Keratinocyte (primary cell): ENCODE results near the gene CA12. TPM values are rescaled to one million over a fixed set of nuclear protein-coding genes. Genes with fewer than 3 reads are reported as not detected.

ENCODE experiments used
- DNase-seq: peaks from one replicate; pipeline ENCODE4 v3.0.0-alpha.2; 2011; ENCODE audit warnings: low read depth, missing footprints, low spot score
- FAIRE-seq: peaks from 2 replicates; lab custom pipeline; 2011; peaks lifted over from hg19 to GRCh38; lab: Jason Lieb, UNC
- H2AFZ ChIP-seq: 2 replicates; pipeline ENCODE4 v1.6.0; 2012; ENCODE audit warnings: low read length, control low read depth, inconsistent platforms; ENCODE audit not compliant: control insufficient read depth
- H3K27ac ChIP-seq: 2 replicates; pipeline ENCODE4 v1.5.1; 2011; ENCODE audit warnings: low read length; ENCODE audit not compliant: control insufficient read depth, insufficient read depth
- H3K27me3 ChIP-seq: 3 replicates; pipeline ENCODE4 v1.6.0; 2011; ENCODE audit warnings: low read length; ENCODE audit not compliant: control insufficient read depth, insufficient read depth; ENCODE audit errors: extremely low read depth
- H3K36me3 ChIP-seq, 2 experiments: 2 replicates in 1 of 2; 3 replicates in 1 of 2; pipeline ENCODE4 v1.5.1; 2011; ENCODE audit warnings: low read length in 2 of 2, mild to moderate bottlenecking in 1 of 2; ENCODE audit not compliant: control insufficient read depth in 2 of 2, insufficient read depth in 2 of 2; ENCODE audit errors: extremely low read depth in 1 of 2
- H3K4me1 ChIP-seq: 3 replicates; pipeline ENCODE4 v1.5.1; 2011; ENCODE audit warnings: low read length; ENCODE audit not compliant: control insufficient read depth, insufficient read depth; ENCODE audit errors: extremely low read depth
- H3K4me2 ChIP-seq: 3 replicates; pipeline ENCODE4 v1.6.0; 2011; ENCODE audit warnings: low read depth, low read length; ENCODE audit not compliant: control insufficient read depth, insufficient read depth; ENCODE audit errors: extremely low read depth
- H3K4me3 ChIP-seq, 3 experiments: fragments of 200-600 bp in 1 of 3; sonication (generic) in 1 of 3; 2 replicates in 2 of 3; 3 replicates in 1 of 3; pipeline ENCODE4 v1.5.1; 2011 to 2016; ENCODE audit warnings: low read length in 3 of 3, mild to moderate bottlenecking in 3 of 3, control low read depth in 2 of 3, inconsistent platforms in 1 of 3, low read depth in 1 of 3, mixed read lengths in 1 of 3, mixed run types in 1 of 3, moderate library complexity in 1 of 3; ENCODE audit not compliant: control insufficient read depth in 2 of 3, insufficient read depth in 2 of 3; ENCODE audit errors: extremely low read depth in 1 of 3
- H3K79me2 ChIP-seq: 2 replicates; pipeline ENCODE4 v1.6.0; 2012; ENCODE audit warnings: low read length; ENCODE audit not compliant: control insufficient read depth, insufficient read depth
- H3K9ac ChIP-seq: 3 replicates; pipeline ENCODE4 v1.6.0; 2011; ENCODE audit warnings: low read length; ENCODE audit not compliant: control insufficient read depth, insufficient read depth; ENCODE audit errors: extremely low read depth
- H3K9me1 ChIP-seq: 3 replicates; pipeline ENCODE4 v1.6.0; 2011; ENCODE audit warnings: low read length; ENCODE audit not compliant: control insufficient read depth, insufficient read depth; ENCODE audit errors: extremely low read depth
- H3K9me3 ChIP-seq: 2 replicates; pipeline ENCODE4 v1.5.1; 2012; ENCODE audit warnings: low read depth, low read length; ENCODE audit not compliant: control insufficient read depth
- H4K20me1 ChIP-seq: 3 replicates; pipeline ENCODE4 v1.6.0; 2011; ENCODE audit warnings: low read length; ENCODE audit not compliant: control insufficient read depth, insufficient read depth; ENCODE audit errors: extremely low read depth
- EZH2 ChIP-seq: IDR thresholded peaks from one replicate; pipeline ENCODE4 v1.6.1; 2012; ENCODE audit warnings: inconsistent platforms, mild to moderate bottlenecking, low read length, moderate library complexity
- dilution Hi-C: fragments of 300-500 bp; cut with MboI; formaldehyde crosslinking; loops from one replicate; pipeline ENCODE4 v1.7.0; 2020; ENCODE audit warnings: low sequenced_read_pairs; ENCODE audit not compliant: extremely low pct_ligation_motif_present
- polyA plus RNA-seq, 5 experiments: library from polyadenylated mRNA; depleted of rRNA in 3 of 5; stranded (reverse) in 3 of 5; stranded (forward) in 1 of 5; unstranded in 1 of 5; fragments of >200 nt; gene quantifications; 1 replicate in 1 of 5; 2 replicates in 3 of 5; 3 replicates in 1 of 5; pipeline versions ENCODE4 v1.2.1 to v1.2.3, GENCODE V29; 2011 to 2012; ENCODE audit warnings: missing spikeins in 2 of 5, low read depth in 1 of 5, low replicate concordance in 1 of 5
- TF ChIP-seq, protein P1 (sequence below), 3 experiments: IDR thresholded peaks in 1 of 3; conservative IDR thresholded peaks in 1 of 3; optimal IDR thresholded peaks in 1 of 3; 2 replicates in 2 of 3; 3 replicates in 1 of 3; pipeline versions ENCODE3 to v1.5.1; 2011; ENCODE audit warnings: low read length in 3 of 3, mild to moderate bottlenecking in 3 of 3, moderate library complexity in 2 of 3, control low read depth in 1 of 3, inconsistent platforms in 1 of 3; ENCODE audit not compliant: insufficient read depth in 2 of 3; ENCODE audit errors: extremely low read depth in 1 of 3

The CA12 gene
- polyA plus RNA-seq, 1 donor (not counting 4 experiments of a cell fraction or from before 2014, with no cell fraction given): 158 TPM

DNA sequence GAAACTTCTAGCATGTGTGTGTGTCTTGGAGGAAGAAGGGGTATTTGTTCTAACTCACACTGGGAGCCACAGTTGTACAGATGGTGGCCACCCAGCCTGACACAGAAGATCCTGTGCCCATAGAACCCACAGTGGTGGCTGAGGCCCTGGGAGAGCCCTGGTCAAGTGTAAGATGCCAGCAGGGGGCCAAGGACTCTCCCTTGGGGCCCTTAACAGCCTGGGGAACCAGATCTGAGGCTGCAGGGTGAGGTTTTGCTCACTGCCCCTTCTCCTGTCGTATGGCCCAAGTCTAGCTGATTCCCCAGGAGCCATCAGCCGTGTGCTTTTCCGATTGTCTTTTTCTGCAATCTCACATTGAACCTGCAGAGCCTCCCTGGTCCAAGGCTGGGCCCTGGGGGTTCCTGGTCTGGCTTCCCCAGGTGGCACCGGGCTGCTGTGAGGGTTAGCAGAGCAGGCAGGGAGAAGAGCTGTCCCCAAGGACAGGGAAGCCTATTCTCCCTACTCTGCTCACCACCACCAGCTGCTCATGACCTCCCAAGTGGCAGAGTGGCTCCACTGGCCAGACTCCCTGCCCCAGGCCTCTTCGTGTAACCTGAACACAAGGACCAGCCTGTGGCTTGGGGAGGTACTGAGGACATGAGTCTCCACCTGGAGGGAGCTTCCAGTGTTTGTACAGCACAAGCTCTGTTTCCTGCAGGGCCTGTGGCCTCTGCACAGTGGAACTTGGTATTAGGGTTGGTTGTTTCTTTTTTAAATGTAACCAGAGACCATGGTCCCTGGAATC lies 51.9 kb downstream of the CA12 start:
- Histone ChIP-seq H3K4me3 (no peak overlapping the region), H2AFZ (no peak overlapping the region), H3K9me1 (no peaks in the 10 kb centered on the region), H3K27me3 (no peaks in the 10 kb centered on the region), H3K9me3 (no peaks in the 10 kb centered on the region), H4K20me1 (no peaks in the 10 kb centered on the region), H3K4me1 (peaks cover 31% of the 10 kb centered on the region), H3K36me3 (peaks cover 5 to 7% of the 10 kb centered on the region in 2 experiments), H3K9ac (no peak overlapping the region), H3K27ac (no peak overlapping the region), H3K4me2 (no peak overlapping the region), H3K79me2 (no peaks in the 10 kb centered on the region)
- TF ChIP-seq EZH2: no peak
- TF ChIP-seq, protein P1, sequence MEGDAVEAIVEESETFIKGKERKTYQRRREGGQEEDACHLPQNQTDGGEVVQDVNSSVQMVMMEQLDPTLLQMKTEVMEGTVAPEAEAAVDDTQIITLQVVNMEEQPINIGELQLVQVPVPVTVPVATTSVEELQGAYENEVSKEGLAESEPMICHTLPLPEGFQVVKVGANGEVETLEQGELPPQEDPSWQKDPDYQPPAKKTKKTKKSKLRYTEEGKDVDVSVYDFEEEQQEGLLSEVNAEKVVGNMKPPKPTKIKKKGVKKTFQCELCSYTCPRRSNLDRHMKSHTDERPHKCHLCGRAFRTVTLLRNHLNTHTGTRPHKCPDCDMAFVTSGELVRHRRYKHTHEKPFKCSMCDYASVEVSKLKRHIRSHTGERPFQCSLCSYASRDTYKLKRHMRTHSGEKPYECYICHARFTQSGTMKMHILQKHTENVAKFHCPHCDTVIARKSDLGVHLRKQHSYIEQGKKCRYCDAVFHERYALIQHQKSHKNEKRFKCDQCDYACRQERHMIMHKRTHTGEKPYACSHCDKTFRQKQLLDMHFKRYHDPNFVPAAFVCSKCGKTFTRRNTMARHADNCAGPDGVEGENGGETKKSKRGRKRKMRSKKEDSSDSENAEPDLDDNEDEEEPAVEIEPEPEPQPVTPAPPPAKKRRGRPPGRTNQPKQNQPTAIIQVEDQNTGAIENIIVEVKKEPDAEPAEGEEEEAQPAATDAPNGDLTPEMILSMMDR (optimal IDR thresholded peaks at IDR 0.05 in 1 of 3, IDR thresholded peaks at IDR 0.05 in 1 of 3, conservative IDR thresholded peaks at IDR 0.05 in 1 of 3; ENCODE audit: extremely low read depth in 1 of 3, insufficient read depth in 2 of 3, low read length in 3 of 3): no peak
- no peak for DNase-seq
- dilution Hi-C loops: no loop called here
- FAIRE-seq: no peak

DNA sequence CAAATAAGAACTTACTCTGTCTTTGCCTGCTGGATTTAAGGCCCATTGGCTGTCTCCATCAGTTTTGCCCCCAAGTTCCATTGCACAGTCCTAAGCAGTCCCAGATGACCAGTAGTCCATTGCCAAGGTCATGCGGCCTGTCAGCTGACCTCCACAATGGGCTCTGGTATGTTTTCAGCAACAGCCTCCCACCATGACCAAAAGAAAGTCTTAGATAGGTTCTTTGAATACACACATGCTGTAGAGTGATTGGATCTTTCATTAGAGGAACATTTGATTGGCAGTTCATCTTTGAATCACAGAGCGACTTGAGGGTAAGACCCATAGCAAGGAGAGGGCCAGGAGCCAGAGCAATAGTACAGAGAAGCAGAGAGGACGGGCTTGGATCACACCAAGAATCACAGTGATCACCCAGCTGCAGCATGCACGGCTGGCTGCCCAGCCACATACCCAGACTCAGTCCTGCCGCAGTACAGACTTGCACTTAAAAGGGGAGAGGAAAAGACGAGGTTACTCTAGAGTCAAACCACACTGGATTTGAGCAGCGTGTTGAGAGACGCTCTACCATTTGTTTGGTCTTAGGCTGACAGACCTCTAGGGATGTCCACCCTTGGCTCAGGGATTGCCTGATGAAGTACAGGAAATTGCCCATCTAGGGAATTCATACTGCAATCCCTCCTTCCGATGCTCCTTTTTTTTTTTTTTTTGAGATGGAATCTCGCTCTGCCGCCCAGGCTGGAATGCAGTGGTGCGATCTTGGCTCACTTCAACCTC lies 53.8 kb downstream of the CA12 start:
- dilution Hi-C loops: no loop called here
- no peak for FAIRE-seq

More for the DNA sequence above, 53.8 kb downstream of the CA12 start:
- Histone ChIP-seq H3K79me2 (no peaks in the 10 kb centered on the region), H3K4me2 (no peak overlapping the region), H3K9me1 (no peaks in the 10 kb centered on the region), H3K4me3 (no peak overlapping the region), H3K4me1 (peaks cover 23% of the 10 kb centered on the region), H4K20me1 (no peaks in the 10 kb centered on the region), H3K27ac (no peak overlapping the region), H2AFZ (no peak overlapping the region), H3K27me3 (no peaks in the 10 kb centered on the region), H3K9me3 (no peaks in the 10 kb centered on the region), H3K36me3 (peaks cover 5 to 7% of the 10 kb centered on the region in 2 experiments), H3K9ac (no peak overlapping the region)
- DNase-seq: no peak
- no peak for TF ChIP-seq EZH2
- TF ChIP-seq, protein P1 (optimal IDR thresholded peaks at IDR 0.05 in 1 of 3, IDR thresholded peaks at IDR 0.05 in 1 of 3, conservative IDR thresholded peaks at IDR 0.05 in 1 of 3; ENCODE audit: extremely low read depth in 1 of 3, insufficient read depth in 2 of 3, low read length in 3 of 3): no peak
